ENCODE results near the gene KHK.

KHK gene

DNA sequence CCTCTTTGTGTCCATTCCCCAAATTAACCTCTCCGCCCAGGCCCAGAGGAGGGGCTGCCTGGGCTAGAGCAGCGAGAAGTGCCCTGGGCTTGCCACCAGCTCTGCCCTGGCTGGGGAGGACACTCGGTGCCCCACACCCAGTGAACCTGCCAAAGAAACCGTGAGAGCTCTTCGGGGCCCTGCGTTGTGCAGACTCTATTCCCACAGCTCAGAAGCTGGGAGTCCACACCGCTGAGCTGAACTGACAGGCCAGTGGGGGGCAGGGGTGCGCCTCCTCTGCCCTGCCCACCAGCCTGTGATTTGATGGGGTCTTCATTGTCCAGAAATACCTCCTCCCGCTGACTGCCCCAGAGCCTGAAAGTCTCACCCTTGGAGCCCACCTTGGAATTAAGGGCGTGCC, 13.5 kb downstream of the KHK start:
- Histone ChIP-seq H2BK5ac (ENCODE audit: low read length) (no peak overlapping the region), H4K91ac (ENCODE audit: low read depth, low read length, poor library complexity) (no peak overlapping the region), H3K27me3 (ENCODE audit: control insufficient read depth in 3 of 3, insufficient read depth in 3 of 3, low read depth in 1 of 3, low read length in 3 of 3) (peaks cover 0 to 16% (median 2%) of the 10 kb centered on the region in 3 experiments), H3K4ac (ENCODE audit: low read length) (no peak overlapping the region), H3K9ac (ENCODE audit: low read depth, low read length, poor library complexity) (no peak overlapping the region), H3K18ac (ENCODE audit: low read length) (peak overlapping the region; percentile 22), H3K23ac (ENCODE audit: low read depth, low read length, poor library complexity) (no peak overlapping the region), H3K4me3 (ENCODE audit: low read length in 2 of 2) (no peak overlapping the region), H3K4me1 (ENCODE audit: control insufficient read depth in 2 of 2, insufficient read depth in 1 of 2, low read depth in 1 of 2, low read length in 2 of 2) (peaks cover 0 to 4% of the 10 kb centered on the region in 2 donors), H4K8ac (ENCODE audit: low read depth, low read length) (no peak overlapping the region), H3K4me2 (ENCODE audit: insufficient read depth, low read length, poor library complexity, severe bottlenecking) (no peak overlapping the region), H3K36me3 (replicated peaks in 1 of 2; ENCODE audit: control insufficient read depth in 2 of 2, insufficient read depth in 2 of 2, low read length in 2 of 2) (peaks cover 0 to 1% of the 10 kb centered on the region in 2 donors), H2AK5ac (ENCODE audit: low read depth, low read length) (no peak overlapping the region), H3K9me3 (replicated peaks in 1 of 2; ENCODE audit: control insufficient read depth in 2 of 2, insufficient read depth in 1 of 2, low read depth in 1 of 2, low read length in 2 of 2) (no peaks in the 10 kb centered on the region), H3K79me1 (ENCODE audit: low read depth, low read length) (no peaks in the 10 kb centered on the region), H2BK12ac (ENCODE audit: low read length) (no peak overlapping the region), H2BK15ac (ENCODE audit: low read length) (no peak overlapping the region), H3K27ac (replicated peaks; ENCODE audit: low read length) (no peak overlapping the region), H3K14ac (ENCODE audit: low read length) (no peak overlapping the region), H2BK120ac (ENCODE audit: low read depth, low read length) (peak overlapping the region; percentile 53), H2AFZ (ENCODE audit: low read length) (no peak overlapping the region)
- WGBS, 2 donors (ENCODE audit: extremely low coverage in 2 of 2, insufficient read length in 2 of 2, insufficient replicate concordance in 1 of 2) = no CpG with 5 or more reads among the region's 10 CpGs
- DNase-seq (ENCODE audit: low spot score) = no peak

DNA sequence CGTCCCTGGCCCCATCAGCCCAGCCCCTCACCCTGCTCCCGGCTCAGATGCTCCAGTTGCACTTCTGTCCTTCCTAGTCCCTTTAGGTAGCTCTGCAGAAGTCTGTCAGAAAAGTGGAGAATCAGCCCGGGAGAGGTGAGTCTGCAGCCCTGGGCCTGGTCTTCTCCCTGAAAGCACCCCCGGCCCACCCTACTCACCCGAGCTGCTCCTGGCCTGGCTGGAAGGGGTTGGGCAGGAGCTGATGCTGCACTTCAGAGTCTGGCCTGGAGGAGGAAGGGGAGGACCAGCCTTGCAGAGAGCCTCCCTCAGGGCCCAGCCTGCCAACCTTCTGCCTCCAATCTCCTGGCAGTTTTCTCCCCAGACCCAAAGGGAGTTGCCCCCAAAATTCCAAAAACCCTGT, 15.8 kb downstream of the KHK start:
- no peak for DNase-seq (ENCODE audit: low spot score)
- H3K27ac ChIP-seq (replicated peaks; ENCODE audit: low read length) = no peak overlapping the region
- H4K8ac ChIP-seq (ENCODE audit: low read depth, low read length) = no peak overlapping the region
- H3K4me3 ChIP-seq (ENCODE audit: low read length in 2 of 2) = no peak overlapping the region
- peaks cover 0 to 1% of the 10 kb centered on the region in 2 donors for H3K36me3 ChIP-seq (replicated peaks in 1 of 2; ENCODE audit: control insufficient read depth in 2 of 2, insufficient read depth in 2 of 2, low read length in 2 of 2)
- peaks cover 0 to 4% of the 10 kb centered on the region in 2 donors for H3K4me1 ChIP-seq (ENCODE audit: control insufficient read depth in 2 of 2, insufficient read depth in 1 of 2, low read depth in 1 of 2, low read length in 2 of 2)
- no peak overlapping the region for H4K91ac ChIP-seq (ENCODE audit: low read depth, low read length, poor library complexity)
- no peak overlapping the region for H3K23ac ChIP-seq (ENCODE audit: low read depth, low read length, poor library complexity)
- no peaks in the 10 kb centered on the region for H3K79me1 ChIP-seq (ENCODE audit: low read depth, low read length)
- no peak overlapping the region for H2AFZ ChIP-seq (ENCODE audit: low read length)
- no peak overlapping the region for H2BK5ac ChIP-seq (ENCODE audit: low read length)
- no peak overlapping the region for H2BK12ac ChIP-seq (ENCODE audit: low read length)
- no peak overlapping the region for H2BK15ac ChIP-seq (ENCODE audit: low read length)
- peak overlapping the region; percentile 31 for H2AK5ac ChIP-seq (ENCODE audit: low read depth, low read length)
- WGBS, 2 donors (ENCODE audit: extremely low coverage in 2 of 2, insufficient read length in 2 of 2, insufficient replicate concordance in 1 of 2) = no CpG with 5 or more reads among the region's 5 CpGs
- H3K18ac ChIP-seq (ENCODE audit: low read length) = no peak overlapping the region
- no peaks in the 10 kb centered on the region for H3K9me3 ChIP-seq (replicated peaks in 1 of 2; ENCODE audit: control insufficient read depth in 2 of 2, insufficient read depth in 1 of 2, low read depth in 1 of 2, low read length in 2 of 2)
- no peak overlapping the region for H2BK120ac ChIP-seq (ENCODE audit: low read depth, low read length)
- H3K27me3 ChIP-seq (ENCODE audit: control insufficient read depth in 3 of 3, insufficient read depth in 3 of 3, low read depth in 1 of 3, low read length in 3 of 3) = peaks cover 0 to 21% (median 2%) of the 10 kb centered on the region in 3 experiments
- no peak overlapping the region for H3K9ac ChIP-seq (ENCODE audit: low read depth, low read length, poor library complexity)
- H3K4ac ChIP-seq (ENCODE audit: low read length) = no peak overlapping the region
- no peak overlapping the region for H3K14ac ChIP-seq (ENCODE audit: low read length)
- no peak overlapping the region for H3K4me2 ChIP-seq (ENCODE audit: insufficient read depth, low read length, poor library complexity, severe bottlenecking)

DNA sequence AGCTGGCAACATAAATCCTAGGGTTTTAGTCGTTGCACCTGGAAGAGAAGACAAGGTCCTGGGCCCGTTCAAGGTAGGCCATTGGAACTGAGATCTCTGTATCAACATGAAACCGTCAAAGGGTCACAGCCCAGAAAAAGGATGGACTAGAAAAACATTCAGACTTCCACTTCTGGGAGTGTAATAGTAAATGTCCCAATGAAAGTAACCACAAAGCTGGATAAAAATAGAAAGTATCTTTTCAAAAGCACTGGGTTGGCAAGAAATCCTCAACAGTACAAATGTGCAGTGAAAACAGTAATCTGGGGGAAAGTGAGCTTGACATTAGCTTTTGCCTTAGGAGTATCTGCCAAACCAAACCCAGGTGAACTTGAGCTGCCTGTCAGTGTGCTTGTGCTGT, 19.4 kb downstream of the KHK start:
- H3K36me3 ChIP-seq (replicated peaks in 1 of 2; ENCODE audit: control insufficient read depth in 2 of 2, insufficient read depth in 2 of 2, low read length in 2 of 2) = no peaks in the 10 kb centered on the region
- no peaks in the 10 kb centered on the region for H3K9me3 ChIP-seq (replicated peaks in 1 of 2; ENCODE audit: control insufficient read depth in 2 of 2, insufficient read depth in 1 of 2, low read depth in 1 of 2, low read length in 2 of 2)
- no peaks in the 10 kb centered on the region for H3K4me1 ChIP-seq (ENCODE audit: control insufficient read depth in 2 of 2, insufficient read depth in 1 of 2, low read depth in 1 of 2, low read length in 2 of 2)
- H3K4me2 ChIP-seq (ENCODE audit: insufficient read depth, low read length, poor library complexity, severe bottlenecking) = no peak overlapping the region
- H2BK120ac ChIP-seq (ENCODE audit: low read depth, low read length) = no peak overlapping the region
- no CpG with 5 or more reads among the region's 3 CpGs for WGBS, 2 donors (ENCODE audit: extremely low coverage in 2 of 2, insufficient read length in 2 of 2, insufficient replicate concordance in 1 of 2)
- H4K91ac ChIP-seq (ENCODE audit: low read depth, low read length, poor library complexity) = no peak overlapping the region
- no peak overlapping the region for H2AK5ac ChIP-seq (ENCODE audit: low read depth, low read length)
- no peak overlapping the region for H3K18ac ChIP-seq (ENCODE audit: low read length)
- H3K27me3 ChIP-seq (ENCODE audit: control insufficient read depth in 3 of 3, insufficient read depth in 3 of 3, low read depth in 1 of 3, low read length in 3 of 3) = peaks cover 0 to 21% (median 2%) of the 10 kb centered on the region in 3 experiments
- H4K8ac ChIP-seq (ENCODE audit: low read depth, low read length) = no peak overlapping the region
- H2AFZ ChIP-seq (ENCODE audit: low read length) = no peak overlapping the region
- H2BK12ac ChIP-seq (ENCODE audit: low read length) = no peak overlapping the region
- no peak overlapping the region for H3K4me3 ChIP-seq (ENCODE audit: low read length in 2 of 2)
- H3K79me1 ChIP-seq (ENCODE audit: low read depth, low read length) = no peaks in the 10 kb centered on the region
- H3K27ac ChIP-seq (replicated peaks; ENCODE audit: low read length) = no peak overlapping the region
- H3K14ac ChIP-seq (ENCODE audit: low read length) = no peak overlapping the region
- no peak overlapping the region for H2BK5ac ChIP-seq (ENCODE audit: low read length)
- DNase-seq (ENCODE audit: low spot score) = no peak
- no peak overlapping the region for H3K9ac ChIP-seq (ENCODE audit: low read depth, low read length, poor library complexity)
- no peak overlapping the region for H3K4ac ChIP-seq (ENCODE audit: low read length)
- H3K23ac ChIP-seq (ENCODE audit: low read depth, low read length, poor library complexity) = no peak overlapping the region
- H2BK15ac ChIP-seq (ENCODE audit: low read length) = no peak overlapping the region

DNA sequence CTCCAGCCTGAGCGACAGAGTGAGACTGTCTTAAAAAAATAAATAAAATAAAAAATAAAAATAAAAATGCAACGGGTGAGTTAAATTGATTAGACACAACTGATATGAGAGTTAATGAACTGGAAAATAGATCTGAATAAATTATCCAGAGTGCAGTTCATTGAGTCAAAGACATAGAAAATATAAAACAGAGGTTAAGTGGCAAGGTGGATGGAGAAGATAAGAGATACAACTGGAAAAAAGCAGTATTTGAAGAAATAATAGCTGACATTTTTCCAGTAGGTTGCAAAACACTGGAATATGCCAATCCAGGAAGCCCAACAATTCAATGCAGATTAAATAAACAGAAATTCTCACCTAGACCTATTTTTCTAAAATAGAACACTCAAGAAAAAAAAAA, 21.6 kb downstream of the KHK start:
- no peak overlapping the region for H3K14ac ChIP-seq (ENCODE audit: low read length)
- H3K9ac ChIP-seq (ENCODE audit: low read depth, low read length, poor library complexity) = no peak overlapping the region
- no peak overlapping the region for H2AFZ ChIP-seq (ENCODE audit: low read length)
- H3K27me3 ChIP-seq (ENCODE audit: control insufficient read depth in 3 of 3, insufficient read depth in 3 of 3, low read depth in 1 of 3, low read length in 3 of 3) = peaks cover 0 to 23% (median 2%) of the 10 kb centered on the region in 3 experiments
- no peak overlapping the region for H3K27ac ChIP-seq (replicated peaks; ENCODE audit: low read length)
- no peaks in the 10 kb centered on the region for H3K9me3 ChIP-seq (replicated peaks in 1 of 2; ENCODE audit: control insufficient read depth in 2 of 2, insufficient read depth in 1 of 2, low read depth in 1 of 2, low read length in 2 of 2)
- no peak overlapping the region for H2BK5ac ChIP-seq (ENCODE audit: low read length)
- H3K23ac ChIP-seq (ENCODE audit: low read depth, low read length, poor library complexity) = no peak overlapping the region
- no CpG with 5 or more reads among the region's 2 CpGs for WGBS, 2 donors (ENCODE audit: extremely low coverage in 2 of 2, insufficient read length in 2 of 2, insufficient replicate concordance in 1 of 2)
- H3K4me3 ChIP-seq (ENCODE audit: low read length in 2 of 2) = no peak overlapping the region
- no peaks in the 10 kb centered on the region for H3K79me1 ChIP-seq (ENCODE audit: low read depth, low read length)
- H4K91ac ChIP-seq (ENCODE audit: low read depth, low read length, poor library complexity) = no peak overlapping the region
- no peak overlapping the region for H2BK12ac ChIP-seq (ENCODE audit: low read length)
- no peak for DNase-seq (ENCODE audit: low spot score)
- no peak overlapping the region for H3K4me2 ChIP-seq (ENCODE audit: insufficient read depth, low read length, poor library complexity, severe bottlenecking)
- no peak overlapping the region for H2BK15ac ChIP-seq (ENCODE audit: low read length)
- H2AK5ac ChIP-seq (ENCODE audit: low read depth, low read length) = no peak overlapping the region
- no peaks in the 10 kb centered on the region for H3K4me1 ChIP-seq (ENCODE audit: control insufficient read depth in 2 of 2, insufficient read depth in 1 of 2, low read depth in 1 of 2, low read length in 2 of 2)
- no peak overlapping the region for H3K18ac ChIP-seq (ENCODE audit: low read length)
- no peak overlapping the region for H2BK120ac ChIP-seq (ENCODE audit: low read depth, low read length)
- H4K8ac ChIP-seq (ENCODE audit: low read depth, low read length) = no peak overlapping the region
- no peaks in the 10 kb centered on the region for H3K36me3 ChIP-seq (replicated peaks in 1 of 2; ENCODE audit: control insufficient read depth in 2 of 2, insufficient read depth in 2 of 2, low read length in 2 of 2)
- H3K4ac ChIP-seq (ENCODE audit: low read length) = no peak overlapping the region

Data from neuronal stem cell (in vitro differentiated cells).